VCaP (cell line): ENCODE results near the gene PANX2.

ENCODE experiments used
- H3K27ac ChIP-seq: fragments of 450-650 bp; 2 replicates; pipeline ENCODE4 v1.5.1; 2017
- TF ChIP-seq, protein P1 (sequence below): fragments of 450-650 bp; conservative IDR thresholded peaks from 2 replicates; pipeline ENCODE4 v1.5.1; 2017; ENCODE audit warnings: mild to moderate bottlenecking, moderate library complexity

PANX2 gene

DNA sequence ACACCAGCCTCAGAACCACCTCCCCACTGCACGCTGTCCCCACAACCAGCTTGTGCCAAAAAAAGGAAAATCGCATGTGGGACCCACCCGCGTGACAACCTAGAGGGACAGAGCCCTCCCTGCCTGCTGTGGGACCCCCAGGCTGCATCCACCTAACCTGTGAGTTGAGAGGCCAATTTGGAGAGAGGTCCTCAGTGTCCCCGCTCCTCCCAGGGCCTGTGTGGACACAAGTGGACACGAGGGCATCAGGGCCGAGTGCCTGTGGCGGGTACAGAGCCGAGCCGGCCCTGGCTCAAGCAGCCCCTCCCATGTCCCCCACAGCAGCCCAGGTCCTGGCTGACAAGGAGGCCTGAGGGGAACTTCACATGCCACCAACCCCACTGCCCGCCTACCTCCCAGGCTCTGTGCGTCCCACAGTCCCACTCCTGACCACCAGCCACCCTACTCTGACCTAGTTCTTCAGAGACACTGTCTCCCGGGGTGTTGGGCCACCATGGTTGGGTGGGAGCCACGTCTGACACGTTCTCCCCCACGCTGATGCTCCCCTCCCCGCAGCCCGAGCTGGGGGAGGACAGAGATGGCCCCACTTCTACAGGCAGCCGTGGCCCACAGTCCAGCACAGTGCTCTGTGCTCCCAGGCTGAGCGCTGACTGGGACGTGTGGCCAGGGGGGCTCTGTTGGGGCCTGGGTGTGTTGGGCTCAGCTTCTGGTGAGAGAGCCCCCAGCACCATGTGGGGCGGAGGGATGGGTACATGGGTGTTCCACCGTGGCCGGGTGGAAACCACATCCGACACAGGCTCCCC, 49.5 kb downstream of the PANX2 start:
- TF ChIP-seq, protein P1, sequence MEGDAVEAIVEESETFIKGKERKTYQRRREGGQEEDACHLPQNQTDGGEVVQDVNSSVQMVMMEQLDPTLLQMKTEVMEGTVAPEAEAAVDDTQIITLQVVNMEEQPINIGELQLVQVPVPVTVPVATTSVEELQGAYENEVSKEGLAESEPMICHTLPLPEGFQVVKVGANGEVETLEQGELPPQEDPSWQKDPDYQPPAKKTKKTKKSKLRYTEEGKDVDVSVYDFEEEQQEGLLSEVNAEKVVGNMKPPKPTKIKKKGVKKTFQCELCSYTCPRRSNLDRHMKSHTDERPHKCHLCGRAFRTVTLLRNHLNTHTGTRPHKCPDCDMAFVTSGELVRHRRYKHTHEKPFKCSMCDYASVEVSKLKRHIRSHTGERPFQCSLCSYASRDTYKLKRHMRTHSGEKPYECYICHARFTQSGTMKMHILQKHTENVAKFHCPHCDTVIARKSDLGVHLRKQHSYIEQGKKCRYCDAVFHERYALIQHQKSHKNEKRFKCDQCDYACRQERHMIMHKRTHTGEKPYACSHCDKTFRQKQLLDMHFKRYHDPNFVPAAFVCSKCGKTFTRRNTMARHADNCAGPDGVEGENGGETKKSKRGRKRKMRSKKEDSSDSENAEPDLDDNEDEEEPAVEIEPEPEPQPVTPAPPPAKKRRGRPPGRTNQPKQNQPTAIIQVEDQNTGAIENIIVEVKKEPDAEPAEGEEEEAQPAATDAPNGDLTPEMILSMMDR: no peak
- H3K27ac ChIP-seq: peak overlapping the region; percentile 14; the same call in 1 of the 2 replicates

DNA sequence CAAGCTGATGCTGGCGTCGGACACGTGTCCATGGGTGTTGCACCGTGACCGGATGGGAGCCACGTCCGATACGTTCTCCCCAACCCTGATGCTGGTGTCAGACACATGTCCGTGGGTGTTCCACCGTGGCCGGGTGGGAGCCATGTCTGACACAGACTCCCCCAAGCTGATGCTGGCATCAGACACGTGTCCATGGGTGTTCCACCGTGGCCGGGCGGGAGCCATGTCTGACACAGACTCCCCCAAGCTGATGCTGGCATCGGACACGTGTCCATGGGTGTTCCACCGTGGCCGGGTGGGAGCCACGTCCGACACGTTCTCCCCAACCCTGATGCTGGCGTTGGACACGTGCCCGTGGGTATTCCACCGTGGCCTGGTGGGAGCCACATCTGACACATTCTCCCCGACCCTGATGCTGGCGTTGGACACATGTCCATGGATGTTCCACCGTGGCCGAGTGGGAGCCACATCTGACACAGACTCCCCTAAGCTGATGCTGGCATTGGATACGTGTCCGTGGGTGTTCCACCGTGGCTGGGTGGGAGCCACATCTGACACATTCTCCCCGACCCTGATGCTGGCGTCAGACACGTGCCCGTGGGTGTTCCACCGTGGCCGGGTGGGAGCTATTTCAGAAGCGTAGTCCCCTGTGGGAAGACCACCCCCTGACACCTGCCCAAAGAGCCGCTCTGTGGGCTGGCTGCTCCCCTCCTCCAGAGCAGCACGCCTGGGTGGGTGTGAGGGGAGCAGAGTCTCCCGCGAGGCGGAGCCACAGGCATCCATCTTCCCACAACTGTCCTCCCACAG, 50.3 kb downstream of the PANX2 start:
- no peak overlapping the region for H3K27ac ChIP-seq
- TF ChIP-seq, protein P1: no peak

DNA sequence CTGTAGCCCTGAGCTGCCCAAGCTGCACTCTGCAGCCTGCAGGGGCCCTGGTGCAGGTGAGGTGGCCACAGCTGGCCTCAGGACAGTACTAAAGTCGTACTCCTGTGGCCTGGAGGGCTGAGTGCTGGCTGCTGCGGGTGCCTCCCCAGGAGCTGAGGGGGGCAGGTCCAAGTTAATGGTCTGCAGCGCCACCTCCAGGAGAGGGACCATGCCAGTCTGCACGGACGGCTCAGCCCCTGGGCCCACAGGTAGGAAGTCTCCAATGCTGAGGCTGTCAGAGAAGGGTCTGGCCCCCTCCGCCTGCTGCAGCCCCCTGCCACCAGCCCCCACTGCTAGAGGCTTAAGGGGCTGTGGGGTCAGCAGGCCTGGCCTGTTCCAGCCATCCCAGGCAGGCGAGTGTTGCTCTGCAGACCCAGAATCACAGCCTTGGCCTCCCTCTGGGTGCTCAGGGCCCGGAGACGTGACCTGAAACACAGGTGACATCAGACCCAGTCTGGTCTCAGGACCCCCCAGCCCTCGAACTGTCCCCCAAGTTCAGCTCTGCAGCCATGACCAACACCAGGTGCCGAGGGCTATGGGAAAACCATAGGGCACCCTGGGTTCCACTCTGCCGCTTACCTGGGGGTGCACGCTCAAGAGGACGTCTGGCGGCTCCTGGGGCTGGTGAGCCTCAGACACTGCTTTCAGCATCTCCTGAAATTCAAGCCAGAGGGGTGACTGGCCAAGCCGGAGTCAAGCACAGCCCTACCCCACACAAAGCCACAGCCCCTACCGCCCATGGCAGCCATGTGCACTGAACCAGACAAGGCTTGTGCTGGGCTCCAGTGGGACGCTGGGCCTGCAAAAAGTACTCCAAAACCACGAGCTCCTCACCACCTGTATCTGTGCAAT, 51.1 kb downstream of the PANX2 start:
- H3K27ac ChIP-seq: no peak overlapping the region
- TF ChIP-seq, protein P1: no peak

DNA sequence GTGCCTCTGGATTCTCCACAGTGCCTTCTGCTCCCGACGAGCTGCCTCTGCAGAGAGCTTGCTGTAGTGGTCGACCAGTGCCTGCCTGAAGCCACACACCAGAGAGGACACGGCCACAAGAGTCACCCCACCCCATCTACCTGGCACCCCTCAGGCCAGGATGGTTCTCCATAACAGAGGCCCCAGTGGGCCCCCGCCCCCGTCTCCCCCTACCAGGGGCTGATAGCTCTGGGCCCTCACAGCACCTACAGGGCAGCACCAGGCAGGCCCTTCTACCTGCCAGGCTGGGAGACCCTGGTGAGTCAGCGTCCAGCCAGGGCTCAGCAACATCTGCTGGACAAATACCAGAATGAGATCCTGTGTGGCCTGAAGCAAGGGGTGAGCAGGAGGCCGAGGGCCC, 52.0 kb downstream of the PANX2 start:
- no peak overlapping the region for H3K27ac ChIP-seq
- TF ChIP-seq, protein P1: no peak

DNA sequence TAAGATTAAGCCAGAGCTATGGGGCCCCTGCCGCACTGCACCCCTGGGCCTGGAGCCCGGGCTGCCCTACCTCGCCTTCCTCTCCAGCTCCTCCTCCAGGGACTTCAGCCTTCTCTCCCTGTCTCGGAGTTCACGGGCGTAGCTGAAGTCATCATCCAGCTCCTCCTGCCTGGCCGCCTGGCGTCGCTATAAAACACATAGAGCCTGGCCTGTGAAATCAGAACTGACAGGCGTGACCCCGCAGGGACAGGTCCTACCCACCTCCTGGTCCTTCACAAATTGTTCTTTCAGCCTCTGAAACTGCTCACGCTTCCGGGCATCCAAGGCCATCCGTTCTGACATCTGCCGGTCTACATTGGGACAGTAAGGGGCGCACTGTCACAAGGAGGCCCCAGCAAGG, 53.5 kb downstream of the PANX2 start:
- TF ChIP-seq, protein P1: no peak
- no peak overlapping the region for H3K27ac ChIP-seq

DNA sequence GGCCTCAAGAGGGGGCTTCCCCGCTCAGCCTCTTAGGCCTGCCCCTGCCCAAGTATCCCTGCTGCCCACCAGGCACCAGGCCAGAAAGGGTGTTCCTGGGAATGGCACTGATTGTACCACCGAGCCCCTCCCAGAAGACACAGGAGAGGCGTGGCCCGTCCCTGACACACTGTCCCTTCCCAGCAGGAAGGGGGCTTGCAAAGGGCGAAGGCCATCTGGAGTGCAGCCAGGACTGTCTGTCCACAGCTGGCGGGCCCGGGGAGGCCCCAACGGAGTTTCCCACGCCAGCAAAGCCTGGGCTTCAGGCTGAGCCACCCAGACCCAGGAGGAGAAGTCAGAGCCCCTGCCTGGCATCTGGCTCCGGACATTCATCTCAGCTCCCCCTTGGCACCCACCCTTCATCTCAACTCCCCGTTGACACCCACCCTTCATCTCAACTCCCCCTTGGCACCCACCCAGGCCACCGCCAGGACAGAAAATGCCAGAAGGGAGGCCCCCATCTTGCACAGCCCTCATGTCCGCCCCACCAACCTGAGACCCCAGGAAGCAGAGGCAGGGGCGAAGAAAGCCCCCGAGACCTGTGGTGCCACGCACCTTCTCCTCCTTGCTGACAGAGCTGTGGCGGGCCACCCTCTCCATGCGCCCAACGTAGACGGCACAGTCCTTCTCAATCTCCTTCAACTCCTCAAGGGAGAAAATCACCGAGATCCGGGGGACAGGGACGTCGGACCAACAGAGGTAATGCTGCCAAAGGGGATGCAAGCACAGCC, 54.9 kb downstream of the PANX2 start:
- TF ChIP-seq, protein P1: no peak
- no peak overlapping the region for H3K27ac ChIP-seq
